ENCODE results near the gene COTL1. TPM values are rescaled to one million over a fixed set of nuclear protein-coding genes. Genes with fewer than 3 reads are reported as not detected.
"Not testable (repeated sequence)": the region's sequence is repeated elsewhere in the genome, so short reads cannot be mapped to it uniquely, and the experiment has no call there.

The COTL1 gene
- total RNA-seq, 1 donor from 2014 or later: 35.3 TPM

- H3K27me3 ChIP-seq (ENCODE audit: control insufficient read depth, insufficient read depth, low read length): no peaks in the 10 kb centered on the region
- H3K36me3 ChIP-seq (ENCODE audit: control insufficient read depth, insufficient read depth, low read length): no peaks in the 10 kb centered on the region
- no peak for DNase-seq (ENCODE audit: low read depth)
- FAIRE-seq: no peak
- TF ChIP-seq CTCF (IDR thresholded peaks at IDR 0.05; ENCODE audit: insufficient read depth, low read length, severe bottlenecking): no peak
- no peak overlapping the region for H3K4me3 ChIP-seq (ENCODE audit: low read depth, low read length)
Observed at GRCh38 chr16:84527532-84528269, 90.2 kb downstream of the COTL1 start.

- no peak for TF ChIP-seq CTCF (IDR thresholded peaks at IDR 0.05; ENCODE audit: insufficient read depth, low read length, severe bottlenecking)
- FAIRE-seq (no peak), DNase-seq (ENCODE audit: low read depth) (no peak)
- no peaks in the 10 kb centered on the region for H3K36me3 ChIP-seq (ENCODE audit: control insufficient read depth, insufficient read depth, low read length)
- H3K27me3 ChIP-seq (ENCODE audit: control insufficient read depth, insufficient read depth, low read length): no peaks in the 10 kb centered on the region
- H3K4me3 ChIP-seq (ENCODE audit: low read depth, low read length): no peak overlapping the region
Observed at GRCh38 chr16:84526794-84527531, 90.9 kb downstream of the COTL1 start.

- FAIRE-seq; DNase-seq (ENCODE audit: low read depth); H3K36me3 ChIP-seq (ENCODE audit: control insufficient read depth, insufficient read depth, low read length); H3K4me3 ChIP-seq (ENCODE audit: low read depth, low read length); H3K27me3 ChIP-seq (ENCODE audit: control insufficient read depth, insufficient read depth, low read length): not testable (repeated sequence)
Observed at GRCh38 chr16:84524941-84525581, 92.8 kb downstream of the COTL1 start.

GRCh38 chr16:84524346-84524920 is 93.4 kb downstream of the COTL1 start:
- FAIRE-seq (no peak), DNase-seq (ENCODE audit: low read depth) (no peak)
- no peak overlapping the region for H3K4me3 ChIP-seq (ENCODE audit: low read depth, low read length)

GRCh38 chr16:84521497-84521770 is 96.4 kb downstream of the COTL1 start:
- Histone ChIP-seq H3K27me3 (ENCODE audit: control insufficient read depth, insufficient read depth, low read length) (no peaks in the 10 kb centered on the region), H3K4me3 (ENCODE audit: low read depth, low read length) (no peak overlapping the region), H3K36me3 (ENCODE audit: control insufficient read depth, insufficient read depth, low read length) (no peaks in the 10 kb centered on the region)
- DNase-seq (ENCODE audit: low read depth) (no peak), FAIRE-seq (no peak)
- no peak for TF ChIP-seq CTCF (IDR thresholded peaks at IDR 0.05; ENCODE audit: insufficient read depth, low read length, severe bottlenecking)

More at GRCh38 chr16:84524346-84524920, 93.4 kb downstream of the COTL1 start:
- H3K27me3 ChIP-seq (ENCODE audit: control insufficient read depth, insufficient read depth, low read length): no peaks in the 10 kb centered on the region
- no peak for TF ChIP-seq CTCF (IDR thresholded peaks at IDR 0.05; ENCODE audit: insufficient read depth, low read length, severe bottlenecking)
- no peaks in the 10 kb centered on the region for H3K36me3 ChIP-seq (ENCODE audit: control insufficient read depth, insufficient read depth, low read length)

All from bronchial epithelial cell (primary cell).